GM18951 (cell line): Measurements from ENCODE around the gene WDR72.

Experiments used
- POLR2A ChIP-seq: IDR thresholded peaks from 4 replicates; pipeline ENCODE4 v1.6.1; 2011; ENCODE audit warnings: mild to moderate bottlenecking; ENCODE audit not compliant: insufficient read length, insufficient read depth; ENCODE audit errors: extremely low read depth
- in situ Hi-C: fragments of 300-500 bp; cut with MboI; formaldehyde crosslinking; loops from one replicate; pipeline ENCODE4 v1.12.0; 2022; ENCODE audit warnings: low sequenced_read_pairs, mixed read lengths, inconsistent platforms; ENCODE audit not compliant: unreplicated experiment

The WDR72 gene

GRCh38 chr15:53675832-53676231 lies 83.6 kb downstream of the WDR72 start:
- TF ChIP-seq POLR2A, result no peak
- in situ Hi-C loops, result no loop called here

- no peak for TF ChIP-seq POLR2A
- in situ Hi-C loops, result no loop called here
Measured at GRCh38 chr15:53671545-53671944, 87.9 kb downstream of the WDR72 start.

GRCh38 chr15:53670701-53671100 lies 88.8 kb downstream of the WDR72 start:
- TF ChIP-seq POLR2A, result no peak
- in situ Hi-C loops, result no loop called here

GRCh38 chr15:53665930-53666329 lies 93.5 kb downstream of the WDR72 start:
- no peak for TF ChIP-seq POLR2A
- in situ Hi-C loops, result no loop called here

DNA sequence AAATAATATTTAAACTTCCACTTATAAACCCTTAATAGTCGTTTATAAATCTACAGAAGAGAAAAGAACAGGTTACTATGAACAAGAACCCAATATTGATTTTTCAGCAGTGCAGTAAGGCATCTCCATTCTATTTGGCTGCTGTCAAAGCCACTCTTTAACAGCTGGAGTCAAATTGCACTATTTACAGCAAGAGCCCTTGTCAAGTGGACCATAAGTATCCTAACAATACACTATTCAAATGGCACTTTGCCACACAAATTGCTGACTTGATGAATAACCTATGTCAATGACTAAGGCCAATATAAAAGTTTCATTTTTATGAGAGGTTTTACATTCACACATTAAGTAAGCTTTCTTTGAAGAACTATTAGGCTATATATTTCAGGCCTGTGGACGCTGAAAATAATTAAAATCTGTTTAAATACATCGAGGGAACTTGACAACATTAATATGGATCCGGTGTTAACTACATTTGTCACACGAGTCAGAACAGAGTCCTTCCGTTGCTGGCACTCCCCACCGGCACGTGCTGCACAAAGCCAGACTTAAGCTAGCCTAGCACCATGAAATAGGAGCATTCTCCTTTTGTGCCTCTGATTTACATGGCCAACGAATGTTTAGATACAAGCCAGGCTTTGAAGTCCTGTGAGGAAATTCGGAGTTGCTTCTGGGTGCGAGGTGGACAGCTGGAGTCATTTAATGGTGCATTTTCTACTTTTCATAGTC lies 100.5 kb downstream of the WDR72 start:
- in situ Hi-C loops, result no loop called here
- TF ChIP-seq POLR2A, result no peak

DNA sequence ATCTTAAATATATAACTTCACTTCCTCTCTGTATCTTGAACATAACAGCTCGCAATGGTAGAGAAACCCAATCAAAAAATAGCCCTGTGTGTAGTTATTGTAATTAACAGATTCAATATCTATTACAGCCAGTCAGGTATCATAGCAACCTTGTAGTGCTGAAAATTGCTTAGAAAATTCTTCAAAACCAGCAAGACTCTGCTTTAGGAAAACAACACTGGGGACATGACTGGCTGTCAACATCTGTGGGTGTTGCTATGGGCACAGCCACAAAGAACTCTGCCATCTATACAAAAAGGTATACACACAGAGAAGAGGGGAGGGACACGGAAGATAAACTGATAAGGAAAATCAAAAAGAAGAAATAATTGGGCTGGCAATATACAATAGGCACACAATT lies 101.2 kb downstream of the WDR72 start:
- in situ Hi-C loops, result no loop called here

DNA sequence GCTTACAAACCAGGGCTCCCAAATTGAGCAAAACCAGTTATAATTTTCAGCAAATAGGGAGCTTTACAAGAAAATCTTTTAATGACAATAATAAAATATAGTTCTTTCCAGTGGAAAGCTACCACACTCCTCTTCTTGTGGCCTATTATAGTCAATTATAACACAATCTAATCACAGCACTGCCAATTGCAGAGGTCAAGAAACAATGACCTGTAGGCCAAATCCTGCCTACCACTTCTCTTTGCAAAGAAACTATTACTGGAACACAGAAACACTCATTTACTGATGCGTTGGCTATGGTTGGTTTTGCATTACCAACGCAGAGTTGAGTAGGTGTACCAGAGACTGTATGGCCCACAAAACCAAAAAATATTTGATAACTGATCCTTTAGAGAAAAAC lies 110.5 kb downstream of the WDR72 start:
- no peak for TF ChIP-seq POLR2A
- in situ Hi-C loops, result no loop called here

More for the DNA sequence above, 101.2 kb downstream of the WDR72 start:
- TF ChIP-seq POLR2A, result no peak

DNA sequence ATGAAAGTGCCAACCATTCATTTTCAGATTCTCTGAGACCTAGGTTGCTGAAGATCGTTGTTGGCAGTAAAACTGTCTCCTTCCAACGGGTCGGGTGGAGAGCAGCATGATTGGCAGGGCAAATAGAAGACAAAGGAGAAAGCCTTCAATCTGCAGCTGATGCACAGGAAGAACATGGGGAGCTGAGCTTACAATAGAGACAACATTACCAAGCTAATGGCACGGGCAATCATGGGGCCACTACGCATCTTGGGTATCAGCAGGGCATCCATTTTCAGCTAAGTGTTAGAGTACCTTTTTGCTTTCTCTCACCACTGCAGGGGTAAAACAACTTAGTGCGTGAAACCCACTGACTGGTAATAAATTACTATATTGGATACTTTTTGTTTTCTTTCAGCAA lies 114.8 kb downstream of the WDR72 start:
- in situ Hi-C loops, result no loop called here
- TF ChIP-seq POLR2A, result no peak

DNA sequence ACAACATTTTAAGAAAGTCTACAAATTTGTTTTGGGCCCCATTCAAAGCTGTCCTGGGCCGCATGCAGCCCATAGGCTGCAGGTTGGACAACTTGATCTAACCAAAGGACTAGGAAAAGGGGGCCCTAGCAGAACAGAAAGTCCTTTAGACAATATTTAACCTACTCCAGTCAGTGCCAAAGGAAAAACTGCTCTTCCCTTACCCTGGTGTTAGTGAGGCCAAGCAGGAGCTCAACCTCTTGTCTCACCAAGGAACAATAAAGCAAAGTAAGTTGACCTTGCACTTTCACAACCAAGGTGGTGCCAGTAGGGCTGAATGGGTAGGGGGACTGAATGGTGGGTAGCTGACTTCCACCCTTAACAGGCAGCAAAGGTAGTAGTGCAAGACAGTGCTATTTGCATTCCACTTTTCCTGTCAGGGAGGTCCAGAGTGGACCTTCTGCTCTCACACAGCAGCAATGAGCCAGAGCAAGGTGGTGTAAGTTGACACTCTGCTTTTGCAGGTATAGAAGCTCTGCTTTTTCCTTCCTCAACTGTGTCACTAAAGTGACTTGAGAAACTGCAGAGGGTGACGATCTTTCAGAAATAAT lies 124.9 kb downstream of the WDR72 start:
- TF ChIP-seq POLR2A, result no peak
- in situ Hi-C loops, result no loop called here

GRCh38 chr15:53627279-53627678 lies 132.2 kb downstream of the WDR72 start:
- TF ChIP-seq POLR2A, result no peak
- in situ Hi-C loops, result no loop called here

GRCh38 chr15:53625962-53626845 lies 133.3 kb downstream of the WDR72 start:
- in situ Hi-C loops, result no loop called here
- TF ChIP-seq POLR2A, result no peak

- in situ Hi-C loops, result no loop called here
- no peak for TF ChIP-seq POLR2A
Measured at GRCh38 chr15:53625260-53625659, 134.2 kb downstream of the WDR72 start.

DNA sequence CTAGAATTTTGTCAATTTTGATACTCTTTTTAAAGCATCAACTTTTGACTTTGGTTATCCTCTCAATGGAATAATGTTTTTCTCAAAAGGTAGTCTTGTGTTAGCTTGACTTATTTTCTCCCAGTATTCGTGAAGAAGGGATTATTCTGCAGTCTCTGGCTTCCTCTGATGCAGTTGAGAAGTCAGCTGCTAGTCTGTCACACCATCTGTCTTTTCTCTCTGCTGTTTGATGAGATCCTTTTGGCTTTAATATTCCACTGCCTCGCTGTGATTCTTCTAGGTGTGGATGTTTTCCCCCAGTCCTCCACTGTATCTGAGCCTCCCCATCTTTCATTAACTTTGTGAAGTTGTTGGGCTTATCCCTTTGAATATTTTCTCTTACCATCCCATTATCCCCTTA lies 141.0 kb downstream of the WDR72 start:
- in situ Hi-C loops, result no loop called here
- TF ChIP-seq POLR2A, result no peak
